ENCODE results near the gene NME8. TPM values are rescaled to one million over a fixed set of nuclear protein-coding genes. Genes with fewer than 3 reads are reported as not detected.
"Not testable (repeated sequence)": the region's sequence is repeated elsewhere in the genome, so short reads cannot be mapped to it uniquely, and the experiment has no call there.

Gene NME8, protein sequence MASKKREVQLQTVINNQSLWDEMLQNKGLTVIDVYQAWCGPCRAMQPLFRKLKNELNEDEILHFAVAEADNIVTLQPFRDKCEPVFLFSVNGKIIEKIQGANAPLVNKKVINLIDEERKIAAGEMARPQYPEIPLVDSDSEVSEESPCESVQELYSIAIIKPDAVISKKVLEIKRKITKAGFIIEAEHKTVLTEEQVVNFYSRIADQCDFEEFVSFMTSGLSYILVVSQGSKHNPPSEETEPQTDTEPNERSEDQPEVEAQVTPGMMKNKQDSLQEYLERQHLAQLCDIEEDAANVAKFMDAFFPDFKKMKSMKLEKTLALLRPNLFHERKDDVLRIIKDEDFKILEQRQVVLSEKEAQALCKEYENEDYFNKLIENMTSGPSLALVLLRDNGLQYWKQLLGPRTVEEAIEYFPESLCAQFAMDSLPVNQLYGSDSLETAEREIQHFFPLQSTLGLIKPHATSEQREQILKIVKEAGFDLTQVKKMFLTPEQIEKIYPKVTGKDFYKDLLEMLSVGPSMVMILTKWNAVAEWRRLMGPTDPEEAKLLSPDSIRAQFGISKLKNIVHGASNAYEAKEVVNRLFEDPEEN
- total RNA-seq (1.0 TPM), polyA plus RNA-seq (2.8 TPM)
- long read RNA-seq, donor 1 = 0 reads
- long read RNA-seq, donor 2 = 0 reads
- long read RNA-seq, donor 3 = 0 reads
- long read RNA-seq, donor 4 = 0 reads
- long read RNA-seq, donor 5 = 0 reads
- long read RNA-seq, donor 6 = 0 reads
- long read RNA-seq, donor 7 = 0 reads
- long read RNA-seq, donor 8 = 0 reads
- long read RNA-seq, donor 9 = 0 reads
- long read RNA-seq, donor 10 = 0 reads

DNA sequence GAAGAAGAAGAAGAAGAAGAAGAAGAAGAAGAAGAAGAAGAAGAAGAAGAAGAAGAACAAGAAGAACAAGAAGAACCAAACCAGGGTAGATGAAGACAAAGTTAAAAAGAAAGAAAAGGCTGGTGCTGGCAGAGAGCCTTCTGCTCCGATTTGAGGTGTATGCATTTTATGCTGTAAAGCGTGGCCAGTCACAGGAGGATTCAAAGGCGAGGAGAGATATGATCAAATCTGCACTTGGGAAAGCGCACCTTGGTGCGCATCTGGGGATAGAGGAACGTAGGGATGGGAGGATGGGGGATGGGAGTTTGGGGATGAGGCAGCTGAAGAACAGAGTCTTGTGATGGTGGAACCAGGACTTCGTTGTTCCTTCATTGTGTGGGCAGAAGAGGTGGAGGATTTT is at the start of gene NME8:
Gene NME8, plus strand, starts transcription at position 301 of the 400 bp plus-strand sequence. CDS start 1,670 bp downstream, outside the sequence.
- Histone ChIP-seq H3K36me3 (ENCODE audit: control insufficient read depth in 2 of 2, insufficient read depth in 2 of 2, low read length in 1 of 2) (no peaks in the 10 kb centered on the region), H3K27me3 (ENCODE audit: control insufficient read depth in 2 of 2, insufficient read depth in 1 of 2, low read length in 1 of 2) (no peaks in the 10 kb centered on the region), H3K9me3 (ENCODE audit: control insufficient read depth in 2 of 2, insufficient read depth in 1 of 2, low read length in 1 of 2) (peaks cover 0 to 7% of the 10 kb centered on the region in 2 donors), H3K4me1 (ENCODE audit: control insufficient read depth in 2 of 2, insufficient read depth in 2 of 2, low read length in 2 of 2) (no peaks in the 10 kb centered on the region), H3K27ac (ENCODE audit: low read depth in 1 of 2, low read length in 1 of 2) (no peak within 1 kb of the TSS), H3K4me3 (ENCODE audit: low read length in 2 of 2) (no peak within 1 kb of the TSS)
- 91% methylated on average over 7 of the region's 7 CpGs for WGBS
- DNase-seq (ENCODE audit: low read depth in 6 of 9, low spot score in 9 of 9) = no peak

DNA sequence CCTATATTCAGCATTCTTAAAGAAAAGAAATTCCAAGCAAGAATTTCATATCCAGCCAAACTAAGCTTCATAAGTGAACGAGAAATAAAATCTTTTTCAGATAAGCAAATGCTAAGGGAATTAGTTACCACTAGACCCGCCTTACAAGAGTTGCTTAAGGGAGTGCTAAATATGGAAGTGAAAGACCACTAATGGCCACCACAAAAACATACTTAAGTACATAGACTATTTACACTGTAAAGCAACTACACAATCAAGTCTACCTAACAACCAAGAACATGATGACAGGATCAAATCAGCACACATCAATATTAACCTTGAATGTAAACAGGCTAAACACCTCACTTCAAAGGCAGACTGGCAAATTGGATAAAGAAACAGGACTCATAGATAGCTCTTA is 42.2 kb upstream of the NME8 start:
- H3K27me3 ChIP-seq (ENCODE audit: control insufficient read depth in 2 of 2, insufficient read depth in 1 of 2, low read length in 1 of 2) = no peaks in the 10 kb centered on the region
- WGBS = 96% methylated on average over 2 of the region's 2 CpGs
- H3K4me1 ChIP-seq (ENCODE audit: control insufficient read depth in 2 of 2, insufficient read depth in 2 of 2, low read length in 2 of 2) = no peaks in the 10 kb centered on the region
- DNase-seq (ENCODE audit: low read depth in 6 of 9, low spot score in 9 of 9) = no peak
- no peaks in the 10 kb centered on the region for H3K36me3 ChIP-seq (ENCODE audit: control insufficient read depth in 2 of 2, insufficient read depth in 2 of 2, low read length in 1 of 2)
- no peak overlapping the region for H3K4me3 ChIP-seq (ENCODE audit: low read length in 2 of 2)
- H3K9me3 ChIP-seq (ENCODE audit: control insufficient read depth in 2 of 2, insufficient read depth in 1 of 2, low read length in 1 of 2) = no peaks in the 10 kb centered on the region
- no peak overlapping the region for H3K27ac ChIP-seq (ENCODE audit: low read depth in 1 of 2, low read length in 1 of 2)

DNA sequence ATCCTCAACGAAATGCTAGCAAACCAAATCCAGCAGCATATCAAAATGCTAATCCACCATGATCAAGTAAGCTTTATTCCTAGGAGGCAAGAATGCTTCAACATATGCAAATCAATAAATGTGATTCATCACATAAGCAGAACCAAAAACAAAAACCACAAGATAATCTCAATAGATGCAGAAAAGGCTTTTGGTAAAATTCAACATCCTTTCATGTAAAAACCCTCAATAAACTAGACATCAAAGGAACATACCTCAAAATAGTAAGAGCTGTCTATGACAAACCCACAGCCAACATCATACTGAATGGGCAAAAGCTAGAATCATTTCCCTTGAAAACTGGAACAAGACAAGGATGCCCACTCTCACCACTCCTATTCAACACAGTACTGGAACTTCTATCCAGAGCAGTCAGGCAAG is 36.2 kb upstream of the NME8 start:
- not testable (repeated sequence) for H3K27ac ChIP-seq (ENCODE audit: low read depth in 1 of 2, low read length in 1 of 2)
- whole genome bisulfite sequencing = 92% methylated on average over 1 of the region's 1 CpG

DNA sequence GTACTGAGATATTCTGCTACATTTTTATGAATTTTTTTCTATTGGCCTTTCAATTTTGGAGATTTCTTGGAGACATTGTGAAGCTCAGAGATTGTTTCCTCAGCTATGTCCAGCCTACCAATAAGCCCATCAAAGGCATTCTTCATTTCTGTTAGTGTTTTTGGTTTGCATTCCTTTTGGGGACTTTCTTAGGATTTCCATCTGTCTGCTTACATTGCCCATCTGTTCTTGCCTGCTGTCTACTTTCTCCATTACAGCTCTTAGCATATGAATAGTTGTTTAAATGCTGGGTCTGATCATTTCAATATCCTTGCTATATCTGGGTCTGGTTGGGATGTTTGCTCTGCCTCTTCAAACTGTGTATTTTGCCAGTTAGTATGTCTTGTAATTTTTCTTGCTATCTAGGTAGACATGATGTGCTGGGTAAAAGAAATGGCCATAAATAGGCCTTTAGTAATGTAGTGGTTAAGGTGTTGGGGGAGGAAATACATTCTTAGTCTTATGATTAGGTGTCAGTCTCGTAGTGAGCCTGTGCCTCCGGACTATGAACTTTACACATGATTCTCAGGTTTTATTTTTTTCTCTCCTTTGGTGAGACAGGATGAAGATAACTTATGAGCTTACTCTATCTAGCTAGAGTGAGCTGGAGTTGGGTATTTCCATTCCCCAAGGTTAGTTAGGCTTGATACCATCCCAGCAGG is 32.6 kb upstream of the NME8 start:
- Histone ChIP-seq H3K4me3 (ENCODE audit: low read length in 2 of 2) (no peak overlapping the region), H3K36me3 (ENCODE audit: control insufficient read depth in 2 of 2, insufficient read depth in 2 of 2, low read length in 1 of 2) (no peaks in the 10 kb centered on the region), H3K27me3 (ENCODE audit: control insufficient read depth in 2 of 2, insufficient read depth in 1 of 2, low read length in 1 of 2) (no peaks in the 10 kb centered on the region), H3K4me1 (ENCODE audit: control insufficient read depth in 2 of 2, insufficient read depth in 2 of 2, low read length in 2 of 2) (no peaks in the 10 kb centered on the region), H3K9me3 (ENCODE audit: control insufficient read depth in 2 of 2, insufficient read depth in 1 of 2, low read length in 1 of 2) (no peaks in the 10 kb centered on the region), H3K27ac (ENCODE audit: low read depth in 1 of 2, low read length in 1 of 2) (no peak overlapping the region)
- 91% methylated on average over 2 of the region's 2 CpGs for WGBS
- no peak for DNase-seq (ENCODE audit: low read depth in 6 of 9, low spot score in 9 of 9)

More for the DNA sequence above, 36.2 kb upstream of the NME8 start:
- not testable (repeated sequence) for H3K36me3 ChIP-seq (ENCODE audit: control insufficient read depth in 2 of 2, insufficient read depth in 2 of 2, low read length in 1 of 2); DNase-seq (ENCODE audit: low read depth in 6 of 9, low spot score in 9 of 9); H3K4me3 ChIP-seq (ENCODE audit: low read length in 2 of 2); H3K4me1 ChIP-seq (ENCODE audit: control insufficient read depth in 2 of 2, insufficient read depth in 2 of 2, low read length in 2 of 2); H3K27me3 ChIP-seq (ENCODE audit: control insufficient read depth in 2 of 2, insufficient read depth in 1 of 2, low read length in 1 of 2); H3K9me3 ChIP-seq (ENCODE audit: control insufficient read depth in 2 of 2, insufficient read depth in 1 of 2, low read length in 1 of 2)

DNA sequence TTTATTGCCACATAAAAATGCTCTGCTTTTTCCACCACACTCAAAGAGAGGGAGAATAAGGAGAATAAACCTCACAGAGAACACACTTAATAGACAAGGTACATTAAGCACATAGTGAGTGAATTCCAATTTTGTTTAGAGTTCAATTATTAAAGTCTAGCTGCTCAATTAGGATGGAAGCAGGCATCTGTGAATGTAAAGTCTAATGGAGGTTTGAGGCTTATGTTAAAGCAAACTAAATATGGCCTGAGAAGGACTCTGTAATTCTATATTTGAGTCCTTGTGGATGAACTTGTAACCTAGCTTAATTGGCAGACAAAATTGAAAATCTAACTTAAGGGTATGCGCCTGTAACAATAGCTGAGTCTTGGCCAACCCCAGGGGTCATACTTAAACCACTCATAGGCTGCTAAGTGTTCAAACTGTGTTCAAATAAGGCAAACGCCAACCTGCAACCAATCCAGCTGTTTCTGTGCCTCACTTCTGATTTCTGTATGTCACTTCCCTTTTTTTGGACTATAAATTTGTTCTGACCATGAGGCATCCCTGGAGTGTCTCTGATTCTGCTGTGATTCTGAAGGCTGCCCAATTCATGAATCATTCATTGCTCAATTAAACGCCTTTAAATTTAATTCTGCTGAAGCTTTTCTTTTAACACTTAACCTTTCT is 31.3 kb upstream of the NME8 start:
- DNase-seq (ENCODE audit: low read depth in 6 of 9, low spot score in 9 of 9) = no peak
- H3K27me3 ChIP-seq (ENCODE audit: control insufficient read depth in 2 of 2, insufficient read depth in 1 of 2, low read length in 1 of 2) = no peaks in the 10 kb centered on the region
- 92% methylated on average over 3 of the region's 3 CpGs for WGBS
- H3K9me3 ChIP-seq (ENCODE audit: control insufficient read depth in 2 of 2, insufficient read depth in 1 of 2, low read length in 1 of 2) = peaks cover 0 to 4% of the 10 kb centered on the region in 2 donors
- H3K4me3 ChIP-seq (ENCODE audit: low read length in 2 of 2) = no peak overlapping the region
- H3K4me1 ChIP-seq (ENCODE audit: control insufficient read depth in 2 of 2, insufficient read depth in 2 of 2, low read length in 2 of 2) = no peaks in the 10 kb centered on the region
- H3K27ac ChIP-seq (ENCODE audit: low read depth in 1 of 2, low read length in 1 of 2) = no peak overlapping the region
- H3K36me3 ChIP-seq (ENCODE audit: control insufficient read depth in 2 of 2, insufficient read depth in 2 of 2, low read length in 1 of 2) = no peaks in the 10 kb centered on the region

DNA sequence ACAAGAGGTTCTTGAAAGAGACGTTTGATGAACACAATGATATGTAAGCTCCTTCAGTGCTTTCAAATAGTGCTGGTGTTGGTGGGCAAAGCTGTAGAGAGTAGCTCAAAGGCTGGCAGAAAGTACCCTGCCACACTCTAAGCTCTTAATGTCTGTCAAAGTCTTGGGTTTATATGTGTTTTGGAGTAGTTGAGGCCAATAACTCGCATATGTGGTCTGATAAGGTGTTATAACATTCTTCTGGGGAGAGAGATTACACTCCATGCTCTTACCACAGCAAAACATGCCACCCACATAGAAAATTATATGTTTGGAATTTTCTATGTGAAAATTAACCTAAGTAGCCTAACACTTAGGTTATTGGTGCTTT is 30.8 kb upstream of the NME8 start:
- 90% methylated on average over 2 of the region's 2 CpGs for WGBS
- H3K36me3 ChIP-seq (ENCODE audit: control insufficient read depth in 2 of 2, insufficient read depth in 2 of 2, low read length in 1 of 2) = no peaks in the 10 kb centered on the region
- no peaks in the 10 kb centered on the region for H3K4me1 ChIP-seq (ENCODE audit: control insufficient read depth in 2 of 2, insufficient read depth in 2 of 2, low read length in 2 of 2)
- DNase-seq (ENCODE audit: low read depth in 6 of 9, low spot score in 9 of 9) = no peak
- H3K27ac ChIP-seq (ENCODE audit: low read depth in 1 of 2, low read length in 1 of 2) = no peak overlapping the region
- no peaks in the 10 kb centered on the region for H3K27me3 ChIP-seq (ENCODE audit: control insufficient read depth in 2 of 2, insufficient read depth in 1 of 2, low read length in 1 of 2)
- H3K9me3 ChIP-seq (ENCODE audit: control insufficient read depth in 2 of 2, insufficient read depth in 1 of 2, low read length in 1 of 2) = peaks cover 0 to 4% of the 10 kb centered on the region in 2 donors
- no peak overlapping the region for H3K4me3 ChIP-seq (ENCODE audit: low read length in 2 of 2)

DNA sequence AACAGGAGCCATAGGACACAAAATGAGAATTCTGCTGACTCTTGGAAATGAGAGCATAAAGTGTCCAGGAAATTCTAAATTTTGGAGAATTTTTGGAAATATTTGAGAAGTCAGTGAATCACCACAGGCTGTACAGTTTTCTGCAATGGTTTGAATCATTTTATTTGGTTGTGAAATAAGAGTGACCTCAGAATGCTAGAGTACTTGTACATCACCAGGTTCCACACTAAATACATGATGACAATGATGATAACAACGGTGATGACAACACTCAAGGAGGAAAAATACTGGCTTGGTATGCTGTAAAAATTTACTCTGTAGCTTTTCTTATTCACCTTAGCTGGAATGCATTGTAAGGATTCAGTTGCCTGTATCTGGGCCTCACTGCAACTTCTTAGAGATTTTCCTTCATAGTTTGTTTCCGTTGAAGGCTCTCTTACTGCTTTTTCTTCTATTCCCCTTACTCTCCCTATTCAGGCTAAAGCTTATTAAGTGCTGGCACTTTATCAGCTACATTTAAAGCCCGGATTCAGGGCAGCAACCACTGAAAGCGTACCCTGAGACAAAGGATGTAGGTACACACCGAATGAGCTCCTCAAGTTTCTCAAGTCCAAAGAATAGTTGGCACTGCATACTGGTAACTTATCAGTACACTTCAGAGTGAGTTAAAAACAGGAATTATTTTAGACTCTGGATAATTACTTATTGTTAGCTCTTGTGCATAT is 30.2 kb upstream of the NME8 start:
- H3K4me3 ChIP-seq (ENCODE audit: low read length in 2 of 2) = no peak overlapping the region
- no peaks in the 10 kb centered on the region for H3K4me1 ChIP-seq (ENCODE audit: control insufficient read depth in 2 of 2, insufficient read depth in 2 of 2, low read length in 2 of 2)
- no peak overlapping the region for H3K27ac ChIP-seq (ENCODE audit: low read depth in 1 of 2, low read length in 1 of 2)
- peaks cover 0 to 4% of the 10 kb centered on the region in 2 donors for H3K9me3 ChIP-seq (ENCODE audit: control insufficient read depth in 2 of 2, insufficient read depth in 1 of 2, low read length in 1 of 2)
- 87% methylated on average over 5 of the region's 5 CpGs for WGBS
- H3K36me3 ChIP-seq (ENCODE audit: control insufficient read depth in 2 of 2, insufficient read depth in 2 of 2, low read length in 1 of 2) = no peaks in the 10 kb centered on the region
- no peak for DNase-seq (ENCODE audit: low read depth in 6 of 9, low spot score in 9 of 9)
- H3K27me3 ChIP-seq (ENCODE audit: control insufficient read depth in 2 of 2, insufficient read depth in 1 of 2, low read length in 1 of 2) = no peaks in the 10 kb centered on the region

DNA sequence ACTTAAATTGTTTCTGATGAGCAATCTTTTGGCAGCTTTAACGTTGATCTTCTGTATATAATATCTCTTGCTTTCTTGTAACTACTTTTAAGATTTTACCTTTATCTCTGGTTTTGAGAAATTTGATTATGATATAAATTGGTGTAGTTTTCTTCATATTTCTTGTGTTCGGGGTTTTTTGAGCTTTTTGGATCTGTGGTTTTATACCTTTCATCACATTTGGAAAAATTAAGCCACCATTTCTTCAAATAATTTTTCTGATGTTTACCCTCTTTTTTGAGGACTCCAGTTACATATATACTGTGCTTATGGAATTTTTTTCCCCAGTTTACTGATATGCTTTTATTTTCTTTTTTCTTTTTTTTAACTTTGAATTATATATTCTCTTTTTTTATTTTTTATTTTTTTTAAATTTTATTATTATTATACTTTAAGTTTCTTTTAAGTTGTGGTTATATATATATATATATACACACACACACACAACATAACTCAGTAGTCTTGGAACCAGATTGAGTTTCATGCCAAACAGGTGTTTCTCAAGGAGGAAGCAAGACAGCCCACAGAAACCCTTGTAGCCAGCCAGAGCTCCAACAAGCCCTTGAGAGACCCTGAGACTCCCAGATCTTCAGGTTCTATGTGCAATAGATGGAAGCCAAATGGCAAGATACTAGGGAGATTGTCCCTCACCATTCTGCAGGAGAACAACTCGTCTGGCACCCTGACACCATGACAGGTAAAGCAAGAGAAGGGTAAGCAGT is 27.5 kb upstream of the NME8 start:
- H3K27ac ChIP-seq (ENCODE audit: low read depth in 1 of 2, low read length in 1 of 2) = no peak overlapping the region
- 91% methylated on average over 3 of the region's 3 CpGs for WGBS

More for the DNA sequence above, 27.5 kb upstream of the NME8 start:
- no peak for DNase-seq (ENCODE audit: low read depth in 6 of 9, low spot score in 9 of 9)
- no peaks in the 10 kb centered on the region for H3K4me1 ChIP-seq (ENCODE audit: control insufficient read depth in 2 of 2, insufficient read depth in 2 of 2, low read length in 2 of 2)
- no peak overlapping the region for H3K4me3 ChIP-seq (ENCODE audit: low read length in 2 of 2)
- no peaks in the 10 kb centered on the region for H3K27me3 ChIP-seq (ENCODE audit: control insufficient read depth in 2 of 2, insufficient read depth in 1 of 2, low read length in 1 of 2)
- no peaks in the 10 kb centered on the region for H3K36me3 ChIP-seq (ENCODE audit: control insufficient read depth in 2 of 2, insufficient read depth in 2 of 2, low read length in 1 of 2)
- H3K9me3 ChIP-seq (ENCODE audit: control insufficient read depth in 2 of 2, insufficient read depth in 1 of 2, low read length in 1 of 2) = peaks cover 0 to 4% of the 10 kb centered on the region in 2 donors
